Memory B cell (primary cell): Measurements from ENCODE around the gene GUCA1A.
A peak's percentile ranks its signal among the peaks of the same experiment; 100 is the strongest.
"Not testable (repeated sequence)": the region's sequence is repeated elsewhere in the genome, so short reads cannot be mapped to it uniquely, and the experiment has no call there.

ENCODE experiments used
- ATAC-seq: fragments of 150-1000 bp; cut with Tn5 transposase; 2 replicates; pipeline ENCODE4 v1.10.0; 2021; ENCODE audit warnings: low read depth, mild to moderate bottlenecking, moderate library complexity
- DNase-seq, 2 donors: peaks; one replicate each; pipeline ENCODE4 v3.0.0; 2022; ENCODE audit warnings: low spot score in 2 of 2
- H3K27ac Mint-ChIP-seq: one replicate; pipeline ENCODE4 v1.8.0; 2022; ENCODE audit warnings: mild to moderate bottlenecking, moderate library complexity, mixed read lengths
- H3K27me3 Mint-ChIP-seq: one replicate; pipeline ENCODE4 v1.8.0; 2022; ENCODE audit warnings: mixed read lengths
- H3K36me3 Mint-ChIP-seq: one replicate; pipeline ENCODE4 v1.8.0; 2022; ENCODE audit warnings: mild to moderate bottlenecking, mixed read lengths
- H3K4me1 Mint-ChIP-seq: one replicate; pipeline ENCODE4 v1.8.0; 2022; ENCODE audit warnings: mixed read lengths
- H3K4me3 Mint-ChIP-seq: one replicate; pipeline ENCODE4 v1.8.0; 2022; ENCODE audit warnings: mild to moderate bottlenecking, moderate library complexity, mixed read lengths
- H3K9me3 Mint-ChIP-seq: one replicate; pipeline ENCODE4 v1.8.0; 2022; ENCODE audit warnings: mixed read lengths

GUCA1A gene

GRCh38 chr6:42197555-42198362 lies 24.6 kb downstream of the GUCA1A start:
- Mint-ChIP-seq H3K4me1 (peaks cover 5% of the 10 kb centered on the region), H3K4me3 (no peak overlapping the region), H3K27ac (no peak overlapping the region), H3K36me3 (peaks cover 17% of the 10 kb centered on the region), H3K27me3 (no peaks in the 10 kb centered on the region), H3K9me3 (peaks cover 8% of the 10 kb centered on the region)
- ATAC-seq (no peak), DNase-seq (no peak)

- Mint-ChIP-seq H3K4me3 (no peak overlapping the region), H3K27me3 (no peaks in the 10 kb centered on the region), H3K36me3 (peaks cover 15% of the 10 kb centered on the region), H3K9me3 (peaks cover 8% of the 10 kb centered on the region), H3K27ac (no peak overlapping the region), H3K4me1 (peaks cover 5% of the 10 kb centered on the region)
- DNase-seq: no peak
- no peak for ATAC-seq
These were observed 26.2 kb downstream of the GUCA1A start for GRCh38 chr6:42199106-42199981.

DNA sequence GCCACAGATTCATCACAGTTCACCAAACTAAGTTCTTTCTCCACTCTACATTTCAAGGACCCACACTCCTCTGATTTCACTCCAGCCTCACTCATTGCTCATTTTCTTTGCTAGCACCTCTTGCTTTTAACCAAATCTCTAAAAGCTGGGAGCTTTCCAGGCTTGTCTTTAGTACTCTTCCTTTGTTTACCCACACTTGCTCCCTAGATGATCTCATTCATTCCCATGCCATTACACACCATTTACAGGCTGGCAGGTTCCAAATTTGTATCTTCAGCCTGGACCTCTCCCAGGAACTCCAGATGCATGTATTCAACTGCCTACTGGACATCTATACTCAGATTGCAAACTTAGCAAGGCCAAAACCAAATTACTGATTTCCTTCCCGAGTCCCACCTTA lies 26.9 kb downstream of the GUCA1A start:
- no peak overlapping the region for H3K4me3 Mint-ChIP-seq
- no peak overlapping the region for H3K27ac Mint-ChIP-seq
- H3K9me3 Mint-ChIP-seq: peaks cover 8% of the 10 kb centered on the region
- peaks cover 15% of the 10 kb centered on the region for H3K36me3 Mint-ChIP-seq
- ATAC-seq (no peak), DNase-seq (no peak)
- no peaks in the 10 kb centered on the region for H3K27me3 Mint-ChIP-seq
- peaks cover 5% of the 10 kb centered on the region for H3K4me1 Mint-ChIP-seq

DNA sequence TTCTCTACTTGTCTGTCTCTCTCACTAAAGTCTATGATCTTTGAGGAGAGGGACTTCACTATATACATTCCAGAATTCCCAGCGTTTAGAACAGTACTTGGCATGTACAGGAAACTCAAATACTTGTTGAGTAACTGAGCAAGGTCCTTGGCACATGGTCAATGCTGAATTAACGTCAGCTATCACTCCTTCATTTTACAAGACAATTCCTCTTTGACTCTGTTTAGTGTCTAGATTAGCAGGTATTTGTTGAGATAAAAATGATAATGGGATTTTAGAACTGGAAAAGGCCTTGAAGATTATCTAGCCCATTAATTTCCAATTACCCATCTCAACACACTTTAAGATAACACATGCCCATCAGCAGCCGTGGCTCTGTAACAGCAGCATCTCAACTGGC lies 28.2 kb downstream of the GUCA1A start:
- Mint-ChIP-seq H3K4me3 (no peak overlapping the region), H3K27me3 (no peaks in the 10 kb centered on the region)
- ATAC-seq: no peak

GRCh38 chr6:42202131-42202915 lies 29.2 kb downstream of the GUCA1A start:
- H3K27ac Mint-ChIP-seq, H3K27me3 Mint-ChIP-seq: not testable (repeated sequence)

More for the DNA sequence above, 28.2 kb downstream of the GUCA1A start:
- peaks cover 8% of the 10 kb centered on the region for H3K9me3 Mint-ChIP-seq
- no peak for DNase-seq
- peaks cover 4% of the 10 kb centered on the region for H3K4me1 Mint-ChIP-seq
- peaks cover 17% of the 10 kb centered on the region for H3K36me3 Mint-ChIP-seq
- H3K27ac Mint-ChIP-seq: no peak overlapping the region

DNA sequence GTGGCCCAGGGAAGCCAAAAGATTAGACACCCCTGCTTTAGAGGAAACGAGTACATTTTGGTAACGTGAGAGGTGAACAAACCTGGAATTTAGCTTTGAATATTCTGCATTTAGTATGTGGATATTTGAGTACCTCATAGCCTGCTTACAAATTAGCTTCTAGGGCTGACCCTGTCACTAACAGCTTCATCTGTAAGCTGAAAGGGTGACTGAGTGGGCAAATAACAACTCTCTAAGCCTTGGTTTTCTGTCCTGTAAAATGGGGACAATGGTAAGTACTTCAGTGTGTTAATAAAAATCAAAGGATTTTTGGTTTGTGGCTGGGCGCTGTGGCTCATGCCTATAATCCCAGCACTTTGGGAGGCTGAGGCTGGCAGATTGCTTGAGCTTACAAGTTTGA lies 30.0 kb downstream of the GUCA1A start:
- peaks cover 19% of the 10 kb centered on the region for H3K36me3 Mint-ChIP-seq
- DNase-seq (no peak), ATAC-seq (no peak)
- H3K4me1 Mint-ChIP-seq: peaks cover 3% of the 10 kb centered on the region
- no peak overlapping the region for H3K27ac Mint-ChIP-seq
- H3K9me3 Mint-ChIP-seq: peaks cover 8% of the 10 kb centered on the region
- H3K27me3 Mint-ChIP-seq: no peaks in the 10 kb centered on the region
- H3K4me3 Mint-ChIP-seq: no peak overlapping the region

More at GRCh38 chr6:42202131-42202915, 29.2 kb downstream of the GUCA1A start:
- not testable (repeated sequence) for H3K4me1 Mint-ChIP-seq, ATAC-seq, H3K4me3 Mint-ChIP-seq, H3K9me3 Mint-ChIP-seq, DNase-seq
- peaks cover 19% of the 10 kb centered on the region for H3K36me3 Mint-ChIP-seq

DNA sequence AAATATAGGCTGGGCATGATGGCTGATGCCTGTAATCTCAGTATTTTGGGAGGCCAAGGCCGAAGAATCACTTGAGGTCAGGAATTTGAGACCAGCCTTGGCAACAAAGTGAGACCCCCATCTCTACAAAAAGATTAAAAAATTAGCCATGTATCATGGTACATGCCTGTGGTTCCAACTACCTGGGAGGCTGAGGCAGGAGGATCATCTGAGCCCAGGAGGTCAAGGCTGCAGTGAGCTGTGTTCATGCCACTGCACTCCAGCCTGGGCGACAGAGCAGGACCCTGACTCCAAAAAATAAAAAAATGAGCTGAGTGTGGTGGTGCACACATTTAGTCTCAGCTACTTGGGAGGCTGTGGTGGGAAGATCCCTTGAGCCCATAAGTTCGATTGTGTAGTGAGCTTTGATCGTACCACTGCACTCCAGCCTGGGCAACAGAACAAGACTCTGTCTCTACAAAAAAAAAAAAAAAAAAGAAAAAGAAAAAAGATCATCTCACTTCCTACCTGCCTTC lies 31.7 kb downstream of the GUCA1A start:
- DNase-seq: no peak
- H3K4me1 Mint-ChIP-seq: peaks cover 3% of the 10 kb centered on the region
- H3K36me3 Mint-ChIP-seq: peaks cover 23% of the 10 kb centered on the region

GRCh38 chr6:42207559-42207958 lies 34.4 kb downstream of the GUCA1A start:
- not testable (repeated sequence) for H3K9me3 Mint-ChIP-seq, ATAC-seq, H3K27ac Mint-ChIP-seq, H3K4me3 Mint-ChIP-seq, H3K4me1 Mint-ChIP-seq, DNase-seq, H3K27me3 Mint-ChIP-seq
- H3K36me3 Mint-ChIP-seq: peaks cover 18% of the 10 kb centered on the region

More for the DNA sequence above, 31.7 kb downstream of the GUCA1A start:
- peaks cover 8% of the 10 kb centered on the region for H3K9me3 Mint-ChIP-seq
- H3K27me3 Mint-ChIP-seq: no peaks in the 10 kb centered on the region
- no peak overlapping the region for H3K27ac Mint-ChIP-seq
- H3K4me3 Mint-ChIP-seq: no peak overlapping the region
- no peak for ATAC-seq

DNA sequence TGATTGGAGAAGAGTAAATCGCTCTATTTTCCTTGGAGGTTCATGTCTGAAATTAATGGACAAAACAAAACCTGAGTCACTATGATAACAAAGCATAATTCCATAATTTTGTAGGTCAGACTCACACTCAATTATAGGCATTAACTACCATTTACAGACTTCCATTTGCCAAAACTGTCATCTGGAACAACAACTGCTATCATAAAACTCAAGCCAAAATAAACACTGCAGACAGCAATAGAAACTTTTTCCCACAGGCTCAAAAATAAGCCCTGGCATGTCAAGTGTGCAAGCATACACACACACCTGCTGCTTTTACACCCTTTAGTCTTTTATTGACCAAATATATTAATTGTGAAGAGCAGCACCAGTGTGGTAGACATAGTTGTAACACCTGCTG lies 37.4 kb downstream of the GUCA1A start:
- ATAC-seq (no peak), DNase-seq (no peak)
- H3K27me3 Mint-ChIP-seq: no peaks in the 10 kb centered on the region
- H3K4me3 Mint-ChIP-seq: no peak overlapping the region
- peaks cover 20% of the 10 kb centered on the region for H3K36me3 Mint-ChIP-seq
- no peaks in the 10 kb centered on the region for H3K9me3 Mint-ChIP-seq
- H3K4me1 Mint-ChIP-seq: peaks cover 3% of the 10 kb centered on the region
- H3K27ac Mint-ChIP-seq: no peak overlapping the region

GRCh38 chr6:42211726-42212125 lies 38.6 kb downstream of the GUCA1A start:
- H3K4me3 Mint-ChIP-seq: no peak overlapping the region

DNA sequence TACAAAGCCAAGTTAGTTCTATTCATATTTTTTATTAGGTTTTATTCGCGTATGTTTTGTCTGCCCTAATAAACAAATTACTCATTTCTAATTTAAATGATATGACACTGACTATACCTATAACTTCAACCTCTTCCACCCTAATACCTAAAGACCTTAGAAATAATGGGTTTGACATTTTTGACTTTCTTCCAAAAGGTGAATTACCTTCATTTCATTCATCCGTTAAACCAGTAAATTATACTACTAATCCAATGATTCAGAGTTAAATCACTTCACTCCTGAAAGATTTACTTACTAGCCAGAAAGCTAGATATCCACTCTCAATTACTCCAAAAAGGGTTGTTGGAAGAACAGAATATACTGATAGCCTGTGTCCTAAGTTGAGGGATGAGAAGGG lies 39.3 kb downstream of the GUCA1A start:
- Mint-ChIP-seq H3K27ac (no peak overlapping the region), H3K36me3 (peaks cover 18% of the 10 kb centered on the region), H3K4me1 (peaks cover 3% of the 10 kb centered on the region), H3K9me3 (no peaks in the 10 kb centered on the region), H3K4me3 (no peak overlapping the region), H3K27me3 (no peaks in the 10 kb centered on the region)
- DNase-seq: no peak
- no peak for ATAC-seq

More at GRCh38 chr6:42211726-42212125, 38.6 kb downstream of the GUCA1A start:
- Mint-ChIP-seq H3K27ac (no peak overlapping the region), H3K9me3 (no peaks in the 10 kb centered on the region), H3K27me3 (no peaks in the 10 kb centered on the region), H3K4me1 (peaks cover 3% of the 10 kb centered on the region), H3K36me3 (peaks cover 19% of the 10 kb centered on the region)
- ATAC-seq: no peak
- DNase-seq: no peak

GRCh38 chr6:42216495-42216894 lies 43.3 kb downstream of the GUCA1A start:
- H3K4me1 Mint-ChIP-seq, H3K27me3 Mint-ChIP-seq, H3K9me3 Mint-ChIP-seq, H3K36me3 Mint-ChIP-seq, DNase-seq, ATAC-seq: not testable (repeated sequence)
- H3K4me3 Mint-ChIP-seq: peak overlapping the region; percentile 70
- peak overlapping the region; percentile 65 for H3K27ac Mint-ChIP-seq

GRCh38 chr6:42217157-42217518 lies 44.0 kb downstream of the GUCA1A start:
- Mint-ChIP-seq H3K27ac (peak overlapping the region; percentile 94), H3K4me1 (peaks cover 4% of the 10 kb centered on the region), H3K4me3 (peak overlapping the region; percentile 93), H3K27me3 (no peaks in the 10 kb centered on the region), H3K36me3 (peaks cover 8% of the 10 kb centered on the region), H3K9me3 (no peaks in the 10 kb centered on the region)
- no peak for DNase-seq
- ATAC-seq: no peak
